Astrocyte (in vitro differentiated cells and primary cell): ENCODE data around the gene SNX12. TPM values are rescaled to one million over a fixed set of nuclear protein-coding genes. Genes with fewer than 3 reads are reported as not detected.

Source experiments
- DNase-seq: peaks from one replicate; pipeline ENCODE4 v3.0.0-alpha.2; 2010; ENCODE audit warnings: low read depth
- FAIRE-seq: peaks from 2 replicates; lab custom pipeline; 2011; peaks lifted over from hg19 to GRCh38; lab: Jason Lieb, UNC
- H2AFZ ChIP-seq: 2 replicates; pipeline ENCODE4 v1.6.0; 2012; ENCODE audit warnings: low read depth, low read length, inconsistent platforms
- H3K27ac ChIP-seq: 2 replicates; pipeline ENCODE4 v1.5.1; 2011; ENCODE audit warnings: low read depth, low read length, inconsistent platforms
- H3K27me3 ChIP-seq: 2 replicates; pipeline ENCODE4 v1.6.0; 2011; ENCODE audit warnings: low read length, inconsistent platforms; ENCODE audit not compliant: insufficient read depth
- H3K36me3 ChIP-seq: 2 replicates; pipeline ENCODE4 v1.5.1; 2011; ENCODE audit warnings: low read length, inconsistent platforms; ENCODE audit not compliant: insufficient read depth
- H3K4me1 ChIP-seq: 2 replicates; pipeline ENCODE4 v1.5.1; 2011; ENCODE audit warnings: low read length, inconsistent platforms; ENCODE audit not compliant: insufficient read depth
- H3K4me2 ChIP-seq: 2 replicates; pipeline ENCODE4 v1.6.0; 2012; ENCODE audit warnings: low read length, inconsistent platforms
- H3K4me3 ChIP-seq: 2 replicates; pipeline ENCODE4 v1.5.1; 2011; ENCODE audit warnings: low read depth, mild to moderate bottlenecking, low read length, inconsistent platforms; ENCODE audit not compliant: insufficient read depth
- H3K79me2 ChIP-seq: 2 replicates; pipeline ENCODE4 v1.6.0; 2012; ENCODE audit warnings: mild to moderate bottlenecking, low read length, inconsistent platforms; ENCODE audit not compliant: insufficient read depth
- H3K9ac ChIP-seq: 2 replicates; pipeline ENCODE4 v1.6.0; 2012; ENCODE audit warnings: mild to moderate bottlenecking, low read length, inconsistent platforms
- H3K9me3 ChIP-seq: 2 replicates; pipeline ENCODE4 v1.5.1; 2012; ENCODE audit warnings: low read depth, mild to moderate bottlenecking, low read length, inconsistent platforms; ENCODE audit not compliant: insufficient read depth
- H4K20me1 ChIP-seq: 2 replicates; pipeline ENCODE4 v1.6.0; 2012; ENCODE audit warnings: low read length, inconsistent platforms; ENCODE audit not compliant: insufficient read depth
- H3K27ac Mint-ChIP-seq: one replicate; pipeline ENCODE4 v1.8.0; 2021; ENCODE audit warnings: mild to moderate bottlenecking, mixed read lengths; ENCODE audit not compliant: unreplicated experiment
- H3K27me3 Mint-ChIP-seq: one replicate; pipeline ENCODE4 v1.8.0; 2021; ENCODE audit warnings: low read depth, mixed read lengths; ENCODE audit not compliant: unreplicated experiment
- H3K36me3 Mint-ChIP-seq: one replicate; pipeline ENCODE4 v1.8.0; 2021; ENCODE audit warnings: low read depth, mixed read lengths; ENCODE audit not compliant: unreplicated experiment
- H3K4me1 Mint-ChIP-seq: one replicate; pipeline ENCODE4 v1.8.0; 2021; ENCODE audit warnings: low read depth, mixed read lengths; ENCODE audit not compliant: unreplicated experiment
- H3K4me3 Mint-ChIP-seq: one replicate; pipeline ENCODE4 v1.8.0; 2021; ENCODE audit warnings: mild to moderate bottlenecking, moderate library complexity, mixed read lengths; ENCODE audit not compliant: unreplicated experiment
- H3K9me3 Mint-ChIP-seq: one replicate; pipeline ENCODE4 v1.8.0; 2021; ENCODE audit warnings: mild to moderate bottlenecking, mixed read lengths; ENCODE audit not compliant: unreplicated experiment
- EZH2 ChIP-seq: IDR thresholded peaks from 2 replicates; pipeline ENCODE4 v1.6.1; 2012; ENCODE audit warnings: mild to moderate bottlenecking, low read length, inconsistent platforms; ENCODE audit not compliant: insufficient read depth
- total RNA-seq: library from RNA; stranded (reverse); gene quantifications from 2 replicates; pipeline ENCODE4 v1.2.1, GENCODE V29; 2021
- TF ChIP-seq, protein P1 (sequence below): IDR thresholded peaks from 2 replicates; pipeline ENCODE4 v1.5.1; 2011; ENCODE audit warnings: low read depth, mild to moderate bottlenecking, inconsistent platforms, low read length, moderate library complexity; ENCODE audit not compliant: insufficient read depth

Gene SNX12
- total RNA-seq, 1 donor from 2014 or later: 76.6 TPM

DNA sequence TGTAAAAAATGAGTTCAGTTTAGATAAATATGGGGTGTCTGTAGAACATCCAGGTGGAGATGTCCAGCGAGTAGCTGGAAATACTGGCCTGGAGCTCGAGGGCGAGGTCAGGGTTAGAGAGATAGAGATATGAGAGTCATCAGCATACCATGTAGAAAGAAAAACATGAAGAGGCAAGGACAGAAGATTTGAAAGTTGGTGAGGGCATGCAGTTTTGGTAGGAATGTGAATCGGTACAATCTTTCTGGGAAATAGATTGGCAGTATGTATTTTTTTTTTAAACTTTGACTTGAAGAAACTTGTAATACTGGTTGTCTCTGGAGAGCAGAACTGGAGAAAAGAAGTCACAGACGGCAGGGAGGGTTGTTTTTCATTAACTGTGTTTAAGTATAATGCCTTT, 2.4 kb upstream of the SNX12 start:
- DNase-seq (no peak), FAIRE-seq (no peak)
- Histone ChIP-seq H4K20me1 (no peaks in the 10 kb centered on the region), H3K9me3 (no peaks in the 10 kb centered on the region), H3K4me1 (no peaks in the 10 kb centered on the region), H3K4me2 (no peak overlapping the region), H2AFZ (no peak overlapping the region), H3K4me3 (no peak overlapping the region), H3K36me3 (no peaks in the 10 kb centered on the region), H3K9ac (no peak overlapping the region), H3K27me3 (no peaks in the 10 kb centered on the region), H3K27ac (no peak overlapping the region), H3K79me2 (peaks cover 22% of the 10 kb centered on the region)
- TF ChIP-seq, protein P1, sequence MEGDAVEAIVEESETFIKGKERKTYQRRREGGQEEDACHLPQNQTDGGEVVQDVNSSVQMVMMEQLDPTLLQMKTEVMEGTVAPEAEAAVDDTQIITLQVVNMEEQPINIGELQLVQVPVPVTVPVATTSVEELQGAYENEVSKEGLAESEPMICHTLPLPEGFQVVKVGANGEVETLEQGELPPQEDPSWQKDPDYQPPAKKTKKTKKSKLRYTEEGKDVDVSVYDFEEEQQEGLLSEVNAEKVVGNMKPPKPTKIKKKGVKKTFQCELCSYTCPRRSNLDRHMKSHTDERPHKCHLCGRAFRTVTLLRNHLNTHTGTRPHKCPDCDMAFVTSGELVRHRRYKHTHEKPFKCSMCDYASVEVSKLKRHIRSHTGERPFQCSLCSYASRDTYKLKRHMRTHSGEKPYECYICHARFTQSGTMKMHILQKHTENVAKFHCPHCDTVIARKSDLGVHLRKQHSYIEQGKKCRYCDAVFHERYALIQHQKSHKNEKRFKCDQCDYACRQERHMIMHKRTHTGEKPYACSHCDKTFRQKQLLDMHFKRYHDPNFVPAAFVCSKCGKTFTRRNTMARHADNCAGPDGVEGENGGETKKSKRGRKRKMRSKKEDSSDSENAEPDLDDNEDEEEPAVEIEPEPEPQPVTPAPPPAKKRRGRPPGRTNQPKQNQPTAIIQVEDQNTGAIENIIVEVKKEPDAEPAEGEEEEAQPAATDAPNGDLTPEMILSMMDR: no peak
- TF ChIP-seq EZH2: no peak
- H3K27ac Mint-ChIP-seq: no peak overlapping the region
- no peaks in the 10 kb centered on the region for H3K36me3 Mint-ChIP-seq
- no peaks in the 10 kb centered on the region for H3K9me3 Mint-ChIP-seq
- H3K4me1 Mint-ChIP-seq: peaks cover 5% of the 10 kb centered on the region
- H3K4me3 Mint-ChIP-seq: no peak overlapping the region
- H3K27me3 Mint-ChIP-seq: no peaks in the 10 kb centered on the region

DNA sequence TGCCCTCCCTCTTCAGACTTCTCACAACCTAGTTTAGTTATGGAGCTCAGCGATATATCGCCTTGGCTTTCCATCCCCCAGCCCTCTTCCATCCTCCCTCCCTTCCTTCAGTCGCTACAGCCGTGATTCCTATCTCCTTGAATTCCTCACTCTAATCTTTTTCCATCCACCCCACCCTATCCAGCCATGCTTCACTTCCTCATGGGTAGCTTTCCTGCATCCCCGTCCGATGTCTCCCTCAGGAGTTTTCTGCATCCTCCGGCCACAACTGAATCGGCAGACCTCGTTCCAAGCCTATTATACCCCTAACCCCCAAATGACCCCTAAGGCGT, 456 bp downstream of the SNX12 start:
- no peaks in the 10 kb centered on the region for H3K9me3 Mint-ChIP-seq
- peak overlapping the region; percentile 69 for H3K27ac Mint-ChIP-seq
- no peaks in the 10 kb centered on the region for H3K27me3 ChIP-seq
- peak overlapping the region; percentile 63 for H2AFZ ChIP-seq
- H3K36me3 ChIP-seq: peaks cover 2% of the 10 kb centered on the region
- no peaks in the 10 kb centered on the region for H3K27me3 Mint-ChIP-seq
- peak overlapping the region; percentile 91 for H3K4me3 ChIP-seq
- H4K20me1 ChIP-seq: peaks cover 8% of the 10 kb centered on the region
- H3K9ac ChIP-seq: peak overlapping the region; percentile 95
- no peaks in the 10 kb centered on the region for H3K9me3 ChIP-seq
- no peak for DNase-seq
- peak overlapping the region; percentile 99 for H3K4me3 Mint-ChIP-seq
- H3K79me2 ChIP-seq: peaks cover 42% of the 10 kb centered on the region
- FAIRE-seq: peak; percentile 20
- H3K4me2 ChIP-seq: peak overlapping the region; percentile 89
- H3K4me1 ChIP-seq: no peaks in the 10 kb centered on the region
- TF ChIP-seq EZH2: no peak
- TF ChIP-seq, protein P1: no peak
- H3K36me3 Mint-ChIP-seq: peaks cover 1% of the 10 kb centered on the region
- H3K27ac ChIP-seq: peak overlapping the region; percentile 90
- H3K4me1 Mint-ChIP-seq: peaks cover 9% of the 10 kb centered on the region

DNA sequence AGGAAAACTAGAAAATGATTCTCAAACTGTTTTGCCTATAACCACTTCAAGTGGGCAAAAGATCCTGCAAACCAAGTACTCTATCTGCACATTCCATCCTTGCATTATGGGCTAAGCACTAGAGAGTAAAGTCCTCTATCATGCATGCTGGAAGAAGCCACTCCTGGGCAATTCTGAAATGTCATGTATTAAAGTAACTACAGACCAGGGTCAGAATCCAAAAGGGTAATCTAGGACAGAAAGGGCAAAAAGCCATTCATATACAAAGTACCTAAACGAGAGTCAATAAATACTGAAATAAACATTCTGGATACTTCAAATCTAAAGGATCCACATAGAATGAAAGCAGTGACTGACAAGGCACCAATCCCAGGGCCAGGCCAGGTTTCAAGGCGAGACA, 1.0 kb downstream of the SNX12 start:
- peak overlapping the region; percentile 91 for H3K4me3 ChIP-seq
- H3K36me3 Mint-ChIP-seq: peaks cover 3% of the 10 kb centered on the region
- H3K27ac Mint-ChIP-seq: no peak overlapping the region
- H3K79me2 ChIP-seq: peaks cover 44% of the 10 kb centered on the region
- no peaks in the 10 kb centered on the region for H3K27me3 ChIP-seq
- DNase-seq (no peak), FAIRE-seq (no peak)
- no peaks in the 10 kb centered on the region for H3K9me3 Mint-ChIP-seq
- peaks cover 2% of the 10 kb centered on the region for H3K36me3 ChIP-seq
- H3K9me3 ChIP-seq: no peaks in the 10 kb centered on the region
- no peaks in the 10 kb centered on the region for H3K4me1 ChIP-seq
- peak overlapping the region; percentile 63 for H2AFZ ChIP-seq
- TF ChIP-seq, protein P1: no peak
- no peak for TF ChIP-seq EZH2
- peak overlapping the region; percentile 99 for H3K4me3 Mint-ChIP-seq
- H3K4me1 Mint-ChIP-seq: peaks cover 9% of the 10 kb centered on the region
- peak overlapping the region; percentile 90 for H3K27ac ChIP-seq
- H3K27me3 Mint-ChIP-seq: no peaks in the 10 kb centered on the region
- H3K9ac ChIP-seq: peak overlapping the region; percentile 95
- peak overlapping the region; percentile 89 for H3K4me2 ChIP-seq
- peaks cover 8% of the 10 kb centered on the region for H4K20me1 ChIP-seq
